ENCODE data around the gene BMP8A.

DNA sequence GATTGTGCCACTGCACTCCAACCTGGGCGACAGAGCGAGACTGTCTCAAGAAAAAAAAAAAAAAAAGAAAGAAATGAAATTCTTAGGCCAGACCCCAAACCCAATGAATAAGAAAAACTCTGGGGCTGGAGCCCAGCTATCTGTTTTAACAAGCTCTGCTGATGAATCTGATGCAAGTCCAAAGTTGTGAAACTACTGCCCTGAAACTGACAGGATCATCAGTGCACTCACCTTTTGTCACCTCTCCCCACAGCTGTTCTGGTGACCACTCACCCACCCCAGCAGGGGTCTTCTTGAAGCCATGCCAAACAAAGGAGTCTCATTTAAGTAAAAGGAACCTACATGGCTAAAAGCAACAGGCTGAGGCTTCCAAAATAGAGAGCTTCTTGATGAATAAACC is 76.8 kb downstream of the BMP8A start:
- TF ChIP-seq YY1 (IDR thresholded peaks at IDR 0.05; ENCODE audit: insufficient read depth, insufficient read length) = no peak
- no peak for TF ChIP-seq ZNF274 (IDR thresholded peaks at IDR 0.05; ENCODE audit: low read depth, low read length)
